Vagina (tissue), 2 donors: ENCODE data around the gene FER1L5. TPM values are rescaled to one million over a fixed set of nuclear protein-coding genes. Genes with fewer than 3 reads are reported as not detected.

ENCODE experiments used
- DNase-seq, 2 donors: peaks; one replicate each; pipeline ENCODE4 v3.0.0-alpha.2; 2017; ENCODE audit errors: extremely low spot score in 2 of 2
- H3K27ac ChIP-seq: fragments of 200-600 bp; sonication (generic); one replicate; pipeline ENCODE4 v1.5.1; 2019
- H3K27me3 ChIP-seq: fragments of 200-600 bp; sonication (generic); one replicate; pipeline ENCODE4 v1.5.1; 2019
- H3K36me3 ChIP-seq, 2 donors: fragments of 200-600 bp; sonication (generic); one replicate each; pipeline ENCODE4 v1.5.1; 2017 to 2019
- H3K4me1 ChIP-seq: fragments of 200-600 bp; sonication (generic); one replicate; pipeline ENCODE4 v1.5.1; 2019
- H3K4me3 ChIP-seq, 2 donors: fragments of 200-600 bp; sonication (generic); 1 replicate in 1 of 2; 2 replicates in 1 of 2; pipeline ENCODE4 v1.5.1; 2016 to 2019
- H3K9me3 ChIP-seq: fragments of 200-600 bp; sonication (generic); one replicate; pipeline ENCODE4 v1.5.1; 2019
- CTCF ChIP-seq, 3 experiments: fragments of 450-650 bp in 2 of 3; fragments of 200-600 bp in 1 of 3; sonication (generic) in 1 of 3; IDR thresholded peaks; one replicate each; pipeline ENCODE4 v1.5.1; 2017 to 2019; ENCODE audit warnings: antibody characterized with exemption in 3 of 3, mild to moderate bottlenecking in 2 of 3, moderate library complexity in 2 of 3
- POLR2A ChIP-seq, 2 donors: fragments of 450-650 bp; IDR thresholded peaks; one replicate each; pipeline ENCODE4 v1.6.1; 2017; ENCODE audit warnings: antibody characterized with exemption in 2 of 2, mild to moderate bottlenecking in 2 of 2, moderate library complexity in 2 of 2
- POLR2AphosphoS5 ChIP-seq, 2 donors: sonication (generic); formaldehyde crosslinking; IDR thresholded peaks; one replicate each; pipeline ENCODE4 v1.9.0; 2017; ENCODE audit warnings: antibody characterized with exemption in 2 of 2, mild to moderate bottlenecking in 2 of 2, low read depth in 1 of 2; ENCODE audit not compliant: insufficient read depth in 1 of 2
- intact Hi-C: fragments of 100-400 bp; cut with DNase I; formaldehyde crosslinking; loops from one replicate; pipeline ENCODE4 v1.15.1; 2023
- total RNA-seq: library from RNA; depleted of rRNA; stranded (reverse); fragments of >200 nt; gene quantifications from one replicate; pipeline ENCODE4 v1.2.3, GENCODE V29; 2016

The FER1L5 gene
- total RNA-seq, 1 donor from 2014 or later, result 0.74 TPM

- no peak for DNase-seq
- Histone ChIP-seq H3K27me3 (no peaks in the 10 kb centered on the region), H3K4me3 (no peak overlapping the region), H3K36me3 (peaks cover 0 to 60% of the 10 kb centered on the region in 2 donors), H3K27ac (no peak overlapping the region), H3K9me3 (no peaks in the 10 kb centered on the region), H3K4me1 (no peaks in the 10 kb centered on the region)
- TF ChIP-seq POLR2AphosphoS5 (IDR thresholded peaks at IDR 0.05; ENCODE audit: insufficient read depth in 1 of 2, low read depth in 1 of 2) (no peak), POLR2A (IDR thresholded peaks at IDR 0.05) (no peak), CTCF (IDR thresholded peaks at IDR 0.05) (no peak)
- intact Hi-C loops, result loop anchor here (10.0 kb wide), 1 partner anchor 95 kb away; the partner anchor contains the start of gene KANSL3
These were observed 87.2 kb downstream of the FER1L5 start for GRCh38 chr2:96729748-96730147.

DNA sequence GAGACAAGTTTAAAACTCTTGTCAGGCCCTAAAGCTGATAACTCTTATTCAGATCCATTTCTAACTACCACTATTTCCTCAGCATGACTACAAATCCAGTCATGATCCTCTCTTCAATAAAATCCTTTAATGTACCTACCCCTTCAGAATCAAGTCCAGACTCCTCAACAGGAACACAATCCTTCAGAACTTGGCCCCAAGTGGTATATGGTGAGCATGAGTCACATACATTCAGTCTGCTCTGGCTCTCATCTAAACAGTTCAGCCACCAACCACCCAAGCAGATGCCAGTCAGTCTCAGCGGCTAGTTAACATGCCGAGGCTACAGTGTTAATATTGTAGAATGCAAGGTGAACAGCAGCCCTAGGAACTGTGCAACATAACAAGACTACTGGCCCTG, 87.6 kb downstream of the FER1L5 start:
- peaks cover 0 to 60% of the 10 kb centered on the region in 2 donors for H3K36me3 ChIP-seq

DNA sequence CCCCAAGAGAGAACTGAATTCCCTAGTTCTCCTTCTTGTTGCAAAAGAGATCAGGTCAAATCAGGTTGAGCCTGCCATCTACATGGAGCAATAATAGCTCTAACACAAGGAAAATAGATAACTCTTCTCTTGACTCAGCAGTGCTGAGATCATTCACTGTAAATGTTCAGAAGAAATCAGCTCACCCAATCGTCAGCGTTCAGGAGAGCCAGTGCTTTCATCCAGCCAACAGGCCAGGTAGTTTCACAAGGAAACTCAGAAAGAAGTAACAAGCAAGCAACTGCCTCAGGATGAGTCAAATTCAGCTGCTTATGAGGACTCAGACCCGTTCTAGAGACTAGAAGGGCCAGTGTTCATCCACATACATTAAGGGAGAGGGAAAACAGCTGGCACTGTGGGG, 91.4 kb downstream of the FER1L5 start:
- Histone ChIP-seq H3K4me1 (peaks cover 13% of the 10 kb centered on the region), H3K36me3 (peaks cover 0 to 44% of the 10 kb centered on the region in 2 donors), H3K27ac (no peak overlapping the region), H3K9me3 (no peaks in the 10 kb centered on the region), H3K4me3 (no peak overlapping the region), H3K27me3 (no peaks in the 10 kb centered on the region)
- TF ChIP-seq POLR2AphosphoS5 (IDR thresholded peaks at IDR 0.05; ENCODE audit: insufficient read depth in 1 of 2, low read depth in 1 of 2) (no peak), POLR2A (IDR thresholded peaks at IDR 0.05) (no peak), CTCF (IDR thresholded peaks at IDR 0.05) (no peak)
- no peak for DNase-seq
- intact Hi-C loops, result loop anchor here (10.0 kb wide), 1 partner anchor 99 kb away; the partner anchor contains the start of gene KANSL3

More for the DNA sequence above, 87.6 kb downstream of the FER1L5 start:
- no peak for DNase-seq
- no peaks in the 10 kb centered on the region for H3K9me3 ChIP-seq
- intact Hi-C loops, result loop anchor here (10.0 kb wide), 1 partner anchor 95 kb away; the partner anchor contains the start of gene KANSL3
- H3K27me3 ChIP-seq, result no peaks in the 10 kb centered on the region
- no peak overlapping the region for H3K27ac ChIP-seq
- TF ChIP-seq POLR2A (IDR thresholded peaks at IDR 0.05), result no peak
- H3K4me3 ChIP-seq, result no peak overlapping the region
- H3K4me1 ChIP-seq, result no peaks in the 10 kb centered on the region

DNA sequence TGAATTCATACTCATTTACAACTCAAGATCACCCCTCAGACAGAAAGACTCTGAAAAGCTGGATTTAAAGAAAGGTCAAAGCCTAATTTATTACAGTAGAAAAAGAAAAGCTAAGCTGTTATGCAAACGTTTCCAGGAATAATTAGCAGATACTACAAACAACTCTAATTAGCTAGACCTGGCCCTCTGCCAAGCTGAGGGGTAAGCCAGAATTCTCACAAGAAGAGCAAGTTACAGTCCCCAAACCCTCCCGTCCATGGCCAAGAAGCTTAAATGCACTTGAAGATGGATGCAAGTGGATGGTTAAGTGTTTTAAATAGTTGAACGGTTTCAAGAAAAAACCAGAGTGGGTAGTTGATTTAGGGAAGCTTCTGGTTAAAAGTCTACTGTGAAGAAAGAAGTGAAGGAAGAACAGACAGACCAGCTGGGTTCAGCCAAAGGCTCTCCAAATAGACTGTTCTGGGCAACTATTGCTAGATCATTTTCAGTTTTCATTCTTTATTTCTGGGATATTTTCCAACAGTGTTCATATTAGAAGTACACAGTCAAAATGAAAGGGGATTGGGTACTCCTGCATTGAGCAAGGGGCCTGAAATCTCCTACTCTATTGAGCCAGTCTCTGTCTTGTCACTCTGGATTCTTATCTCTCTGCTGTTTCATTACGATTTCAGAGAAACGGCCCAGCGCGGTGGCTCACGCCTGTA, 92.5 kb downstream of the FER1L5 start:
- no peak for DNase-seq
- H3K27ac ChIP-seq, result no peak overlapping the region
- H3K4me3 ChIP-seq, result no peak overlapping the region
- peaks cover 19% of the 10 kb centered on the region for H3K4me1 ChIP-seq
- H3K36me3 ChIP-seq, result peaks cover 0 to 44% of the 10 kb centered on the region in 2 donors
- H3K9me3 ChIP-seq, result no peaks in the 10 kb centered on the region
- no peaks in the 10 kb centered on the region for H3K27me3 ChIP-seq
- TF ChIP-seq POLR2AphosphoS5 (IDR thresholded peaks at IDR 0.05; ENCODE audit: insufficient read depth in 1 of 2, low read depth in 1 of 2) (no peak), POLR2A (IDR thresholded peaks at IDR 0.05) (no peak), CTCF (IDR thresholded peaks at IDR 0.05) (no peak)
- intact Hi-C loops, result loop anchor here (10.0 kb wide), 1 partner anchor 100 kb away; the partner anchor contains the start of gene KANSL3

GRCh38 chr2:96737251-96737650, 94.7 kb downstream of the FER1L5 start:
- no peaks in the 10 kb centered on the region for H3K27me3 ChIP-seq
- intact Hi-C loops, result loop anchor here (10.0 kb wide), 1 partner anchor 102 kb away; the partner anchor contains the start of gene KANSL3
- no peak for DNase-seq
- TF ChIP-seq POLR2A (IDR thresholded peaks at IDR 0.05) (no peak), POLR2AphosphoS5 (IDR thresholded peaks at IDR 0.05; ENCODE audit: insufficient read depth in 1 of 2, low read depth in 1 of 2) (no peak)
- no peak overlapping the region for H3K4me3 ChIP-seq
- no peak overlapping the region for H3K27ac ChIP-seq
- H3K9me3 ChIP-seq, result no peaks in the 10 kb centered on the region
- peaks cover 19% of the 10 kb centered on the region for H3K4me1 ChIP-seq
- H3K36me3 ChIP-seq, result peaks cover 0 to 22% of the 10 kb centered on the region in 2 donors

DNA sequence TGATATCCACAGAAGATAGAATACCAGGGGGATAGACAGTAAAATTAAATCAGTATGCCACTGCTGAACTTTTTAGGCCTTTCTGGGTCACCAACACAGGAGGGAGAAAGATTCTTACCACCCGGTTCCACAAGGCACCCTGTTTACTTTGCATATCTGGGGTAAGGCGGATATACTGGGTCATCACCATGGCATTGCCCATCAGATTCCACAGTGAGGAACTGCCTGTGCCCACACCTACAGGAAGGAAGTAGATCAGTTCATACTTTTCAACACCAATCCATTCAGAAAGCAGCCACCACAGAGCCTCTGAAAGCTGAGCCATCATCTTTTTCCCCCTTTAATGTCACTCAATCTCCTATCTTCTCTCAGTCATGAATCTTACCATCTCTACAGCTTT, 95.3 kb downstream of the FER1L5 start:
- H3K4me3 ChIP-seq, result no peak overlapping the region
- no peak for DNase-seq
- no peak overlapping the region for H3K27ac ChIP-seq
- peaks cover 0 to 17% of the 10 kb centered on the region in 2 donors for H3K36me3 ChIP-seq
- intact Hi-C loops, result loop anchor here (10.0 kb wide), 1 partner anchor 103 kb away; the partner anchor contains the start of gene KANSL3
- no peaks in the 10 kb centered on the region for H3K9me3 ChIP-seq
- H3K4me1 ChIP-seq, result peaks cover 19% of the 10 kb centered on the region
- no peaks in the 10 kb centered on the region for H3K27me3 ChIP-seq
- TF ChIP-seq CTCF (IDR thresholded peaks at IDR 0.05), result no peak
- TF ChIP-seq POLR2AphosphoS5 (IDR thresholded peaks at IDR 0.05; ENCODE audit: insufficient read depth in 1 of 2, low read depth in 1 of 2), result no peak
- TF ChIP-seq POLR2A (IDR thresholded peaks at IDR 0.05), result no peak
